ENCODE data around the gene ALS2CL.
"Not testable (repeated sequence)": the region's sequence is repeated elsewhere in the genome, so short reads cannot be mapped to it uniquely, and the experiment has no call there.

ALS2CL gene

DNA sequence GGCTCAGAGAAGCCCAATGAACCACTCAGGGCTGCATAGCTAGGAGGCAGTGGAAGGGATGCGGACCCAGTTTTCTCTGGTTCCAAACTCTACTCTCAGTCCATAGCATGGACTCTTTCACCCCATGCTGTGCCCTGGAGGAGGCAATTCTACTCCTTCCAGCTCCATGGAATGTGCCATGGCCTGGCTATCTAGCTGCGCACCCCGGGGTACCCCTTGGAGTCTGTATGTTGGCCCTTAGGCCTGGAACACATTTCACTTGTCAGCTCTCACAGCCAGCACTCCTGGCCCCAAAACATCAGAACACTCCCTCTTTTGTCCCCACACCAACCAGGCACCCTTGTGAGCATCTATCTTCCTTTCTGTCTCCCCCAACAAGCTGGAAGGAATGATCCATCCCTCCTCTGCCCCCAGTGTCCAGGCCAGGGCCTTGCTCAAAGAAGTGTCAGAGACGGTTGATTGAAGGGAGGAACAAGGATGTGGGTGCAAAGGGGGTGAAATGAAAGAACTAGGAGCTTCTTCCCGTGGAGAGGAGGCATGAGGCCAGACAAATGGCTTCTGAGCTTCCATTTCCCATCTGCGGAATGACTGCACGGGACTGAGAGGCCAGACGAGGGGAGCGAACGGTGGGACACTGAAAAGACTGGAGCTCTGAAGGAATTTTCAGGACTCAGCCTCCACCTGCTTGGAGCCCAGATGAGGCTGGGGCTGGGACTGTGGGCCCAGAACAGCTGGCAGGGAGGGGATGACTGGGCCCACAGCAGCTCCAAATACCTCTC lies 21.4 kb upstream of the ALS2CL start:
- DNase-seq, result no peak

- no peak for DNase-seq
Measured at GRCh38 chr3:46713898-46714552, 20.5 kb upstream of the ALS2CL start.

DNA sequence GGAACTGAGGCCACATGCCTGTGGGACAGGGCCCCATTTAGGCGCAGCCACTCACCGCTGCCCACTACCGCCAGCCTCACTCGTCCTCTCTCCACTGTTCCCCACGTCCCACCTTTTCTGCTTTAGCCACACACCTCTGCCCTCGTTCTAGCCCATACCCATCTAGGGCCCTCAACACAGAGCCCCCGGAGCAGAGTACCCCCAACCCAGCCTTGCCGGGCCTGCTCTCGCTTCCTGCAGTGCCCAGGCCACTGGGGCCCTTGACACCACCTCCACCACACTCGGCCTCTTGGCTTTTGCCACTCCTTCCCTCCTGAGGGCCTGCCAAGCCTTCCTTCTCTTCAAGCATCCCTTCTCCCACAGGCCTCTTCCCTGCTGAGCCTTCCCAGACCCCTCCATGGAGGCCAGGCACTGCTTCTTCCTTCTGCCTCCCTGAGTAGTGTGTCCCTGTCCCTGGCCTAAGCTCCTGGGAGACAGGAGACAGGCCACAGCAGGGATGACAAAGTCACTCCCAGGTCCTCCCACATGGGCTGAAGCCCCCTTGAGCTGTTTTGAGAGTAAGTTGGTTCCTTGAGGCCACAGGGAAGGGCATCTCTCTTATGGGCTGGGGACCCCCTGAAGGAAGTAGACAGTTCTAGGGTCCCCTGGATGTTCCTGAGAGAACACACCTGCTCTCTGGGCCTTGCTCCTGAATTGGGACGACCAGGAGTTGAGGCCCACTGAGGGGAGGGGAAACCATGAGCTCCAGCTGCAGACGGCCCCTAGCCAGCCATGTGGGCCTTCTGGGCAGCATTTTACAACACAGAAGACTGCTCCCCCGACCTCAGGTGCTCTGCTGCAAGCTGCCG lies 19.8 kb upstream of the ALS2CL start:
- no peak for DNase-seq

- DNase-seq, result no peak
Measured at GRCh38 chr3:46712191-46713049, 18.9 kb upstream of the ALS2CL start.

- no peak for DNase-seq
Measured at GRCh38 chr3:46711760-46712159, 18.3 kb upstream of the ALS2CL start.

- DNase-seq, result no peak
Measured at GRCh38 chr3:46711305-46711704, 17.8 kb upstream of the ALS2CL start.

DNA sequence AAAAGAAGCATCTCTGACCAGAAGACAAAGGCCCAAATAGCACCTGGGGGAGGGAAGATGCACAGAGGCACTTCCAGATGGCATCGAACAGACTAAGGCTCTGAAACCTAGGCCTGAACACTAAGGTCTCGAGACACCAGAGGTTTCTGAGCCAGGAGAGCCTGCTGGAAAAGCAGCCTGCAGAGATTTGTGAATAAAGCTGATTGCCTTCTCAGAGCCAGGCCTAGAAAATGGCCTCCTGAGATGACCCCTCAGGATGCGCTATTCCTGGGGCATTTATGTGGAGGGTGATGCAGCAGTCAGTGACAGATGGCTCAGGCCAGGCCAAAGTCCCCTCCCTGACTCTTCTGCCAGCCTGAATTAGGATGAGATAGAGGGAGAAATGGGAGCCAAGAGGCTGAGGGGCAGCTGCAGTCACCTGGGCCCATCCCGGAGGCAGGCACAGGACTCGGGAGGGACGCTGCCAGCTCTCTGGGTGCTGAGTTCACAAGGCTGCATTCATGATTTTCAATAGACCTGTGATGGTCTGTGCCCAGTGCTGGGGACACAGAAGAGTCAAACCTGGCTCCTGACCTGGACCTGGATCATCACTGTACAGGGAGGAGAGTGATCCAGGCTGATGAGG lies 17.3 kb upstream of the ALS2CL start:
- peak in 1 of 2 experiments; percentile 30 for DNase-seq

GRCh38 chr3:46710229-46710628 lies 16.8 kb upstream of the ALS2CL start:
- DNase-seq, result no peak

DNA sequence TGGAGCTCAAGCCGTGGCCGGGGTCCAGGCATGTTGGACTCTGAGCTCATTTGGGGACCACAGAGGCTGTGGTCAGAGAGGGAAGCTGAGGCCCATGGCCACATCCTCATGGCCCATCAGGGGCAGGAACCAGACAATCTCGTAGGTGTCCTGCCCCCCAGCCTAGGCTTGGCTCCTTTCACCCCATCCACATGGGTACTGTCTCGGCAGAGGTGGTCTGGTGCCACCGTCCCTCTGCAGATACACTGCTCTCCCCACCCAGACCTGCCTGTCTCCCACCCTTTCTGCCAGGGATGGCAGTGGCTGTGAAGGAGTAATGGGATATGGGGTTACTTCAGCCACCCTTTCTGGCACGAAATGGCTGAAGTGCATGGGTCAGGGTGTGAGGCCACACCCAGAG lies 16.2 kb upstream of the ALS2CL start:
- no peak for DNase-seq

DNA sequence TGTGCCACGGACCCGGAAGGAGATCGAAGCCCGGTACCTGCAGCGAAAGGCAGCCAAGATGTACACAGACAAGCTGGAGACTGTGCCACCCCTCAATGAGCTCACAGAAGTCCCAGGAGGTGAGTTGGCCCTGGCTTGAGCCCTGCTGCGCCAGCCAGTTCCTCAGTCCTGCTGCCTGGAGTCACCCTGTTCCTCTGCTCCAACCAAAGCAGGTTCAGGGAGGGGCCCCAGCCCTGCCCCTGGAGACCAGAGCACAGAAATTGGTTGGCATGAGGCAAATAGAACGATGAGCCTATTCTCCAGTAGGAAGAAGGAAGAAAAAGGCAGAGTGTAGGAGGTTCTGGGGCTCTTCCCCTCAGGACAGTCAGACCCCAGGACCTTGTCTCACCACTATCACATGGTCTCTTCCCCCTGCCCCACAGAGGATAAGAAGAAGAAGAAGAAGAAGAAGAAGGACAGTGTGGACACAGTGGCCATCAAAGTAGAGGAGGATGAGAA lies 15.7 kb upstream of the ALS2CL start:
- DNase-seq, result no peak

- no peak for DNase-seq
Measured at GRCh38 chr3:46708401-46709156, 15.1 kb upstream of the ALS2CL start.

GRCh38 chr3:46707601-46708011 lies 14.1 kb upstream of the ALS2CL start:
- no peak for DNase-seq

- DNase-seq, result no peak
Measured at GRCh38 chr3:46706771-46707582, 13.5 kb upstream of the ALS2CL start.

DNA sequence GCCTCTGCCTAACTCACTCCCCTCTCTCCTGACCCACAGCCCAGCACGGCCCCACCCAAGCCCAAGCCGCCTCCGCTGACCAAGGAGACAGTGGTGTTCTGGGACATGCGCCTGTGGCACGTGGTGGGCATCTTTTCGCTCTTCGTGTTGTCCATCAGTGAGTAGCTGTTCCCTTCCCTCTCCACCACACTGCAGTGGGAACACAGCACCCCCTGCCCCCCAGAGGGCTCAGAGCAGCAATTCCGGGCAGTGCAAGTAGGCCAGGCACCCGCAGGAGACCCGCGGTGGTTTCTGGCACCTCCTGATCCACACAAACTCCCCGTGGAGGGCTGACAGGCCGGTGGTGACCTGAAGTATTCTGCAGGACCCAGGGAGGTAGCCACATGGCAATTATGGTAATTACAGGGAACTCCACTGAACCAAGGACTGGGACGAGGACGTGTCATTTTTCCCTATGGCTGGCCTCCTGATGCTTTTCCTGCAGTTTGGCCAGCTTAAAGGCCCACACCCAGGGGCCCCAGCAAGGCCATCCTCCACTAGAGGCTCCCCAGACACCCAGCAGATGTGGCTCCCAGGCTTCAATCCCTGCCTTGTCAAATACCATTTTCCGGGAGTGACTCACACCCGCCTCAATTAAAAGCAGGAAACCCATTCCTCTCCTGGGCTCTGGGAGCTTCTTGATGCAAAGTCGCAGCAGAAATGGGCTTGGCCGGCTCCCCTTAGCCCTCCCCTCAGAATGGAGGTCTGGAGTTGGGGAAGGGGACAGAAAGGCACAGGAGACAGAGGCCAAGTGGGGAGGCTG lies 12.5 kb upstream of the ALS2CL start:
- no peak for DNase-seq

DNA sequence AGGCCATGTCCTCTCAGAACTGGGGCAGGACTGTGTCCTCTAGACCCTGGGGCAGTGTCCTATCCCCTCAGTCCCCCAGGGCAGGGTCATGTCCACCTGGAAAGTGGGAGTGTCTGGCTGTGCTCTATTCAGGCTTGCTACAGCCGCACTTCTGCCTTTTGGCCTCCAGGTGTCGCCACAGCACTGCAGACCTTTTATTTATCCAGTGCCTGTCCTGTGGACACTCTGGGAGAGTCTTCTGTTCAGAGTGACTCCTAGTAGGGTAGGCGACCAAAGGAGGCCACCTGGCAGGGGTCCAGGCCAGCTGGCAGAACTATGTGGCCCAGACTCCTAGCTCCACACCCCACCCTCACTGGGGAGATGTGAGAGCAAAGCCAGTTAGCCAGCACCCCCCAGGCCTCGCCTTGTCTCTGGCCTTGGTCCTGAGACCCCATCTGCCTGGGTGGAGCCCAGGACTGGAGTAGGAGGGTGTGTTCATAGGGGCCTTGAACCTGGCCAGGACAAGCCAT lies 11.6 kb upstream of the ALS2CL start:
- DNase-seq, result peak; percentile 23 to 32

DNA sequence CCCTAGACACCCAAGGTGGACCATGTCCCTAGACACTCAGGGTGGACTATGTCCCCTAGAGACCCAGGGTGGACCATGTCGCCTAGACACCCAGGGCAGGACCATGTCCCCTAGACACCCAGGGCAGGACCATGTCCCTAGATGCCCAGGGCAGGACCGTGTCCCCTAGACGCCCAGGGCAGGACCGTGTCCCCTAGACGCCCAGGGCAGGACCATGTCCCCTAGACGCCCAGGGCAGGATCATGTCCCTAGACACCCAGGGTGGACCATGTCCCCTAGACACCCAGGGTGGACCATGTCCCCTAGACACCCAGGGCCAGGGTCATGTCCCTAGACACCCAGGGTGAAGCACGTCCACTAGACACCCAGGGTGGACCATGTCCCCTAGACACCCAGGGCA lies 10.9 kb upstream of the ALS2CL start:
- not testable (repeated sequence) for DNase-seq

DNA sequence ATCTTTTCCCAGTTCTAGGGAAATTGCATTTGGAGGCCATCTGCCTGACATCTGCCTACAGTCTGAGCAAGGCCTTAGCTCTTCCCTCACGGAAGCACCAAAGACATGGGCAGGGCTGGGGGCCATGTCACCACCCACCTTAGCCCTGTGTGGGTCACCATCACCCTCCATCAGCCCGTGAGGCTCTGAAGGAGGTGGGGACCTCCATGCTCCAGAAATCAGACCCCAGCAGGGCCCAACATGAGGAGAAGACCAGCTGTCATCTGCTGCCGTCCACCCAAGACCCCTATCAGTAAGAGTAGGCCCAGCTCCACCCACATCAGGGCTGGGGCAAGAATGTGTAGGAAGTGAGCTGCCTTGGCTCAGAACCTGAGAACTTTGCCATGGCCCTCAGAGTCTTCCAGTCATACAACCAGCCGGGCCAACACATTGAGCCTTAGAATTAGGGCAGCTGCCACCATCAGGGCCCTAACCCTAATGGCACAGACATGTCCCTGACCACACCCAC lies 9.6 kb upstream of the ALS2CL start:
- DNase-seq, result no peak

DNA sequence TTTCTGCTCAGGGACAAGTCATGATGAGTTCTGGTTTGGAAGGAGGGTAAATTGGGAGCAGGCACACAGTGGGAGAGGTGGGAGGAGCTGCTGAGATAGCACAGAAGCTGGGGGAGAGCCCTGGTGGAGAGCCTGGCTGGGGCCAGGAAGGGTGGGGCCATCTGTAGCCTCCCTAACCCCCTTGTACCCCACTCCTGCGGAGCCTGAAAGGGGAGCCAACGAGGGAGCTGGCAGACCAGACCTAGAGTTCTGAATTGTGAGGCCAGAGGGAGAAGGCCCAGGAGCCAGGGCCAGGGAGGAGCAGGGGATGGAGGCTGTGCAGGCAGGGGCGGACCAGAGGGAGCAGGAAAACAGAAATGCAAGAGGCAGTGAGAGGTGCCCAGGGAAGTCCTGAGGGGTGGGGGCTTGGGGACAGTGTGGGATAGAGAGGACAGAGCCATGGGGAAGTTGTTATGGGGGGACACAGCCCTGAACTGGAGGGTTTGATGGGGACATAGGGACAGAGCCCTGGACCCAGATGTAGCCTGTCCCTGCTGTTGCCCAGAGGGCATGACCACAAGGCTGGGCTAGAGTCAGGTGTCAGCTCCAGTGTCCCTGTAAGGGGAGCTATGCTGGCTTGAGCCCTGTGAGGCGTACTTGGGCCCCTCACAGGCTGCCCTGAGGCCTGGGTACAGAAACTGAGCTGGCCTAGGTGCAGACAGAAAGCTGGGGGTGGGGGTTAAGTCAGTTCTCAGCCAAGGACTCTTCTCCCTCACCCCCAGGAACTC lies 8.9 kb upstream of the ALS2CL start:
- DNase-seq, result no peak

All from cerebellar nuclear complex (tissue), 1 donor.